PC-9 (cell line): Measurements from ENCODE around the gene CHTF18.

Source experiments
- CTCF ChIP-seq: fragments of 200-600 bp; sonication (generic); conservative IDR thresholded peaks from 2 replicates; pipeline ENCODE4 v1.6.1; 2017; ENCODE audit warnings: mixed run types, antibody characterized with exemption, mild to moderate bottlenecking, moderate library complexity
- EZH2 ChIP-seq: fragments of 200-600 bp; sonication (generic); IDR thresholded peaks from 2 replicates; pipeline ENCODE4 v1.8.0; 2017; ENCODE audit warnings: antibody characterized with exemption, low read depth

GRCh38 chr16:817001-817906 is 28.8 kb downstream of the CHTF18 start:
- TF ChIP-seq CTCF (no peak), EZH2 (no peak)
